HT-29 (cell line): ENCODE data around the gene KLRD1. TPM values are rescaled to one million over a fixed set of nuclear protein-coding genes. Genes with fewer than 3 reads are reported as not detected.
"Not testable (repeated sequence)": the region's sequence is repeated elsewhere in the genome, so short reads cannot be mapped to it uniquely, and the experiment has no call there.

Experiments
- DNase-seq: peaks from one replicate; pipeline ENCODE4 v3.0.0-alpha.2; 2015; ENCODE audit warnings: low spot score
- total RNA-seq: library from RNA; depleted of rRNA; stranded (reverse); fragments of >200 nt; shearing (Covaris generic); gene quantifications from 2 replicates; pipeline ENCODE4 v1.2.3, GENCODE V29; 2014; rRNA removed

KLRD1 gene, protein sequence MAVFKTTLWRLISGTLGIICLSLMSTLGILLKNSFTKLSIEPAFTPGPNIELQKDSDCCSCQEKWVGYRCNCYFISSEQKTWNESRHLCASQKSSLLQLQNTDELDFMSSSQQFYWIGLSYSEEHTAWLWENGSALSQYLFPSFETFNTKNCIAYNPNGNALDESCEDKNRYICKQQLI
- not detected in 2 replicates for total RNA-seq

DNA sequence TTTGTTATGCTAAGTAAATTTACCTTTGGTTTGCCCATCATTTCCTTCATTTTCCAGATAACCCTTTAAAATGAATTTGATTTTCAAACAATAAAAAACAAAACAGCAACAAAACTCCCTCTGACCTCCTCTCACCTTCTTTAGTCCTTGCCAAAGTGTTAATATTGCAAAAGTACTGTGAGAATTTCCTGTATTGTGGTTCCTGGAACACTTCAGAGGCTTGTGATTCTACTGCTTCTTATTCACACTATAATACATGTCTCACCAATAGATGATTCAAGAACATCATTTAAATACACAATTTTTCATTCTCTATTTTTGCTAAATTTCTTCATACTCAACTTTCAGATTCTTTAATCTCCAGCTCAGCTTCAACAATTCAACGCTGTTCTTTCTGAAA lies at the start of gene KLRD1:
Gene KLRD1, plus strand, starts transcription at position 241 of the 400 bp plus-strand sequence. CDS start 208 bp downstream, outside the sequence.
- no peak for DNase-seq

DNA sequence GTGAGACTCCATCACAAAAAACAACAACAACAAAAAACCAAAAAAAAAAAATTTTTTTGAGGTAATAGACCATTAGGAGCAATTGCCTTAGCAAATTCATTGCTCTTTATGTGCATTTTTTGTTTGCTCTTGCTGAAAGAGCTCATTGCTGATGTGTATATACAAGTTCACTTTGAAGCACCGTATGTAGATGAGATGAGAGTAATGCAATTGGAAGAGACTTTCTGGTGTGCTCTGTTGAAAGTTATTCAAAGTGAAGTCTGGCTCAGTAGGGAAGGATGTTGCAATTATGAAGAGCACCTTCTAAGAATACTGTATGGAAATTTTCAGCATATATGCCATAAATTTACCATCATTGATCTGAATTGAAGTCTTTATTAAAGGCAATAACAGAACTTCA lies 46.7 kb upstream of the KLRD1 start:
- DNase-seq, result no peak

DNA sequence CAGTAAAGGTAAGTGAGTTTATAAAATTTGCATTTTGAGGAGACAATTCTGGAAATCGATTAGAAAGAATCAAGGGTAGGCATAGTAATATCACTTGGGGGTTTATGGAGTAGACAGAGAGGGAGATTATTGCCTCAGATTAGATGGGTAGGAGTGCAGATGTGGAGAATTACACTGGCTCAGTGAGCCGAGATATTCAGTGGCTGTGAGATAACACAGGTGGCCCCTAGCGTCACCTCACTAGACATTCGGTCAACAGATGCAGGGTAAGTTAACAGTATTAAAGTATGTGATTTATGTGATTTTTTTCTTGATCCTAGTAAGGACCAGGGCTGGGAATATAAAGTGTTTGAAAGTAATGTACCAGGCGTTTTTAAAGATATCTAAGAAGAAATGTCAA lies 39.6 kb upstream of the KLRD1 start:
- DNase-seq, result no peak

DNA sequence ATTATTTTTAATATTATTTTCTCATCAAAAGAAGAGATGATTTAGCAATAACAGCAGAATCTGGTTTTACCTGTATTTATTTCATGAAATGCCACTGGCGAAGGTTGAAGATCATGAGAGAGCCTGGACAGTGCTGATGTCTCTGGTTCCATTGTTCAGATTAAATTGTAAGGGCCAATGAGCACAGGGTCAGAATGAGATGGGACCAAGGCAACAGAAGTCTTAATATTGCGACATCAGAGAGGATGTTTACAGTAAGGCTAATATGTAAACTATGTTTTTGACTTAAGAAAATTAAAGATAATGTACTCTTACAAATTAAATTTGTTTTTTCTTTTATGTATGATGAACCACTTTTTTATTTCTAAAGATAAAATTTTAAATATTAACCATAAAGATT lies 35.2 kb upstream of the KLRD1 start:
- DNase-seq, result no peak

DNA sequence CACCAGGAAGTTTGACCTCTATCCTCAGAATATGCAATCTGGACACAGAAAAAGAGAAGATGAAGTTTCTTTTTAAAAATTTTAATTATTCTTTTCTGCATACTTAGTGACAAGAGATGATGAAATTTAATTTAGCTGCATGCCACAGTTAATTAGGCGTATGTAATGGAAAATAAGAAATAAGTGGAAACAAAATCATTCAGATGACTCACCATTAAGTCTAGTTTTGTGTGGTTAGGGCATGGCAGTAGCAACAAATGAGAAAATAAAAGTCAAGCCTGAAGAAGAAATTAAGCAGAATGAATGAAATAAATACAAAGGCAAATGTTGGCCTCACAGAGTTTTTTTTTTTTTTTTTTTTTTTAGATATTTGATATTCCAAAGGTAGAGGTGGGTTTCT lies 30.9 kb upstream of the KLRD1 start:
- DNase-seq, result no peak

DNA sequence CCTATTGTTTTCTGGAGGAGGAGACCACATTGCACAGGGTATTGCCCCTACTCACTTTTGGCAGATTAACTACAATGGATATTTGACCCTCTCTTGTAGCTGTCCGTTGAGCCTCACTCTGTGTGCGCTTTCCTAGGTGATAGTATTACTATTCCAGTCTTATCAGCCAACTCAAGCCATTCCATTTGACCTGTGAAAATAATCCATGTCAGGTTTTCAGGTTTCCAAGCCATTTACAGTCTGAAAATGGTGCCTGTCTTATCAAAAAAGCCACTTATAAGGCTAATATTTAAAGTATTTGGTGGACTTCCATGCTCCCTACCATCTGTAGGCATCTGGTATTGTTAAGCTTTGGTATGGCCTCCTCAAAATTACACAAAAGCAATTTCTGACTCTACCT lies 29.6 kb upstream of the KLRD1 start:
- no peak for DNase-seq

DNA sequence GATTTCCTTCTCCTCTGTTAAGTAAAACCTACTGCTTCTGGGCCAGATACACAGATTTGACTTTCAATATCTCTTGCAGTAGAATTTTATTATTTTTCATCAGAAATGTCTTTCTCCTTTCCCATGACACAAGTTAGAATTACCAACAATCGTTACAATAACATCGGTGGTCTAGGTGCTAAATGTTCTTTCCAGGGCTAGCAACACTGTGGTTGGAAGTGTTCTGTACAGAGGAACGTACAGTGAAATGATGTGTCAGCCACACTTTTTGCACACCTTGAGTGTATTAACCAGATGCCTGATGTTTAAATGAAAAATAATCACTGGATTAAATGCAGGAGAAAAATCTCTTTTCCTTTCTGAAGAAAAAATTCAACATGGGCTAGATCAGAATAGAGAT lies 27.7 kb upstream of the KLRD1 start:
- no peak for DNase-seq

DNA sequence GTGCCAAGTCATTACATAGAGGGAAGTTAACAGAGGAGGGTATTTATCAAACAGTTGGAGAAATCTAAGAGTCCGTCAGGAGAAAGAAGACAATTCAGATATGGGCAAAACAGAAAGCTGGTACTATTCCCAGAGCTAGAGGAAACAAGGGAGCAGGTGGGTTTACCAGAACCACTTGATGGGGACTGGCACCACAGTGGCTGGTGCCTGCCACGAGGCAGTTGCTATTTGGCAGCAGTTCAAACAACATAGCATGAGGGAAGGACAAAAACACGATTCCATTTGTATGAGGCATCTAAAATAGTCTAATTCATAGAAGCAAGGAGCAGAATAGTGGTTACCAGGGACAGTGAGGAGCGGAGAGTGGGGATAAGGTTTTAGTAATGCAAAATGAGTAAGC lies 24.6 kb upstream of the KLRD1 start:
- no peak for DNase-seq

DNA sequence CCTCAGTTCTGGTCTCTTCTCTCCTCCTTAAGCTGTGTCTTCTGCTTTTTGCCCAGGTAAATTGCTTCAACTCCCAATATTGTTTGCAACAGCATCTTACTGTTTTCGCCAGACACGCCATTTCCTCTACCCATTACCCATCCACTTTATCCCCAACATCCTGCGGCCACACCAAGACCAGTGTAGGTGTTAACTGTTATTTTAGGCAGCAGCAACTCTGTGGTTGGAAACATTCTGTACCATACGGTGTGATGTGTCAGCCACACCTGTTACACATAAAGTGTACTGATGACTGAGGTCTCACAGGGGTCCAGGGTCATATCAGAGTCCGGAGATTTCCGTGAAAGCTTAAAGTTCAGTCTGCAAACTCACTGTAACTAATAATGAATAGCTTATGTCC lies 21.8 kb upstream of the KLRD1 start:
- no peak for DNase-seq

DNA sequence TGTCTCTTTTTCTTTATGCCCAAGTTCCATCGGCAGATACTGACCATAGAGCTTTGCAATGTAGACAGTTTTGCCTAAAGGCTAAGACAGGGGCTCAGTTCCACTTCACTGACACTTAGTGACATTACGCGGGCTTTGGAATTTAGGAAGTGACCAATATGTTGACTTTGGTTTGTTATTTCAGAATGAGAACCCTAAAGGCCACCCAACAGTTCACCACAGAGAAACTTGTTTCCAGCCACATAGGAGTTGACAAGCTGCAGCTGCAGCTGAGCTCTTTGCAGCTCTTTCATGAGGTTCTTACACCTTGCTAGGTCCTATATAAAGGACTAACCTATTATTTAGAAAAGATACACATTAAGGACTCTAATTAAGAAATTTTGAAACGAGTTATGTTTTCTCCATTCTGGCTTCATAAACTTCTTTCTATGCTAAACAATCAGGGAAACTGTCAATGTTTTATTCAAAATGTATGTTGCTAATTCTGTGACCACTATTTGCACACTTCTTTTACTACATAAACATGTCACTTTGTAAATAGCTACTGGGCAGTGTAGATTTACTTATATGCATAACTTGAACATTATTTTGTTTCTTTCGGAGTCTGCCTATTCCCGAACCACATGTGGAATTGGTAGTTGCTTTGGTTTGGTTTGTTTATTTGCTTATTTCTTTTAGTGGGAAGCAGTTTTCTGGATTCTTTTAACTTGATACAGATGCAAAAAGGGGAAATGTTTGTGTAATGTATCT lies 18.5 kb upstream of the KLRD1 start:
- no peak for DNase-seq

DNA sequence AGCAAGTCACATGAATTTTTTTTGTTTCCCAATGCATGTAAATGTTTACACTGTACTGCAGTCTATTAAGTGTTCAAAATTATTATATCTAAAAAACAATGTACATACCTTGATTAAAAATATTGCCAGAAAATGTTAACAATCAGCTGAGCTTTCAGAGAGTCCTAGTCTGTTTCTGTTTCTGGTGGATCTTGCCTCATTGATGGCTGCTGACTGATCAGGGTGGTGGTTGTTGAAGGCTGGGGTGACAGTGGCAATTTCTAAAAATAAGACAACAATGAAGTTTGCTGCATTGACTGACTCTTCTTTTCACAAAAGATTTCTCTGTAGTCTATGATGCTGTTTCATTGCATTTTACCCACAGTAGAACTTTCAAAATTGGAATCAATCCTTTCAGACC lies 16.6 kb upstream of the KLRD1 start:
- no peak for DNase-seq

DNA sequence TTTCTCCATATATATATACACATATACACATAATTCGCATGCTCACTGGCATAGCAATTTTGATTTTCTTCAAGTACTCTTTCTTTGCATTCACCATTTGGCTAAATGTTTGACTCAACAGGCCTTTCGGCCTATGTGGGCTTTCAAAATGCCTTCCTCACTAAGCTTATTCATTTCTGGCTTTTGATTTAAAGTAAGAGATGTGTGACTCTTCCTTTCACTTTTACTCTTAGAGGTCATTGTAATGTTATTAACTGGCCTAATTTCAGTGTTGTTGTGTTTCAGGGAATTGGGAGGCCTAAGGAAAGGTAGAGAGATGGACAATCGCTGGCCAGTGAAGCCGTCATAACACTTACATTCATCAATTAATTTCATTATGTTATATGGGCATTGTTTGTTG lies 14.5 kb upstream of the KLRD1 start:
- DNase-seq, result no peak

DNA sequence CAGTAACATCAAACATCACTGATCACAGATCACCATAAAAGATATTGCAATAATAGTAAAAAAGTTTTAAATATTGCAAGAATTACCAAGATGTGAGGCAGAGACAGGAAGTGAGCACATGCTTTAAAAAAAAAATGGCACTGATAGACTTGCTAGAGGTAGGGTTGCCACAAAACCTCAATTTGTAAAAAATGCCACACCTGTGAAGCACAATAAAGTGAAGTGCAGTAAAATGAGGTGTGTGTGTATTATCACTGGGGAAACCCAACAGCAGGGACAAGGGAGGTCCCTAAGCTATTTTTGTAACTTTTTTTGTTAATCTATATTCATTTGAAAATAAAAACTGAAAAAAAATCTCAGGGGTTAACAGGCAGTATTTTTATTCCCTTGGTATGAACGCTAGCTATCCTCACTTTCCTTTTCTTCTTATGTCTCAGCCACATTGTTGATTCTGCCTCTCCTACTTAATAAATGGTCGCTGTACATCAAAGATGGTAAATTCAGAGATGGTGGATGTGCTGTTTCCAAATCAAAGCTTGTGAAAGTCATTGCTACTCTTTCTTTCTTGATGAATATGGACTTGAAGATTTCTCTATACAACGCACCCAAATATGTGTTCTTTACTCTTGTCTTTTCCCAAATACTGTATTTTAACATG lies 14.0 kb upstream of the KLRD1 start:
- no peak for DNase-seq

DNA sequence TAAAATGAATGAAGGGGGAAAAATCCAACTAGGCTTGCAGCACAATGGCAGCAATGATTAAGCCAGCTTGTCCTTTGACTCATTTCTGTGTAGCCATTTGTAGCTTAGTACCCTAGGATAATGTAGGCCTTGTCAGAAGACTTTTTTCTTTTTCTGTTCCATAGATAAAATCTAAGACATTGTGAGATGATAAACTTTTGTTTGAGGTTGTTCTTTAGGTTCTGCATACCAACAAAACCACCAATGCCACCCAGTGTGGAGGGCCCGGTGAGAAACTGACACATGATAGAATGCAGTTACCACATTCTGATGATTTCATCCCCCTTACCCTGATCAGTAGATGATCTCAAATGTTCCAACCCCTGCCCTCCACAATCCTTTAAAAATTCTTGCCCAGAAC lies 6.6 kb upstream of the KLRD1 start:
- no peak for DNase-seq

DNA sequence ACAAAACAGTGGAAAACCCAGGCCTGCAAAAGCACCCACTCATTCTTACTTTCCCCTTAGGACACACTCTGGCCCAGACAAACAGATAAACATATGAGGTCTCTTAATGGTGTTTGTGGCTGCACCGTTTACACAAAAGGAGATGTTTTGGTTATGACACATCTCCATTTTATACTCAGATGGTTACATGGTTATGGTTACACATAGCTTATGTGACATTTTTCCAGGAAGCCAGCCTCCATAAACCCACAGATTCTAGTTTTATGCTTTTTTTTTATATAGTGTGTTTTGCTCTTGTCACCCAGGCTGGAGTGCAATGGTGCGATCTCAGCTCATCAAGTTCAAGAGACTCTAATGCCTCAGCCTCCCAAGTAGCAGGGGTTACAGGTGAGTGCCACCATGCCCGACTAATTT lies 3.5 kb upstream of the KLRD1 start:
- no peak for DNase-seq

DNA sequence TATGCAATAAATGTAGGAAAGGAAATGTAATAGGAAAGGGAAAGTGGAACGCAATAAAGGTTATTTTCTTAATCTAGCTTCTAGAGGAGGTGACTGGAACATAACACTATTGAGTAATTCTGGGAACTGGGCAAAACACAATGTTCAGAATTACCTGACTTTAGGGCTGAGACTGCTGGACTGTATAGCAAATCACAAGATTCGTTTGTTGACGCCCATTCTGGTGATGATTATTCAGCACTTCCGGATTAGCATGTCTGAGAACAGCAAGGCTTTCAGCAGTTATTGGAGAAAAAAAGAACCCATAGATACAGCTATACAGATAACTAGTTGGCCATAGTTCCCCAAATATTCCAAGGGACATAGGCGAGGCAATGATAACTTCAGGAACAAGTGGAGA lies 2.3 kb upstream of the KLRD1 start:
- DNase-seq, result no peak

DNA sequence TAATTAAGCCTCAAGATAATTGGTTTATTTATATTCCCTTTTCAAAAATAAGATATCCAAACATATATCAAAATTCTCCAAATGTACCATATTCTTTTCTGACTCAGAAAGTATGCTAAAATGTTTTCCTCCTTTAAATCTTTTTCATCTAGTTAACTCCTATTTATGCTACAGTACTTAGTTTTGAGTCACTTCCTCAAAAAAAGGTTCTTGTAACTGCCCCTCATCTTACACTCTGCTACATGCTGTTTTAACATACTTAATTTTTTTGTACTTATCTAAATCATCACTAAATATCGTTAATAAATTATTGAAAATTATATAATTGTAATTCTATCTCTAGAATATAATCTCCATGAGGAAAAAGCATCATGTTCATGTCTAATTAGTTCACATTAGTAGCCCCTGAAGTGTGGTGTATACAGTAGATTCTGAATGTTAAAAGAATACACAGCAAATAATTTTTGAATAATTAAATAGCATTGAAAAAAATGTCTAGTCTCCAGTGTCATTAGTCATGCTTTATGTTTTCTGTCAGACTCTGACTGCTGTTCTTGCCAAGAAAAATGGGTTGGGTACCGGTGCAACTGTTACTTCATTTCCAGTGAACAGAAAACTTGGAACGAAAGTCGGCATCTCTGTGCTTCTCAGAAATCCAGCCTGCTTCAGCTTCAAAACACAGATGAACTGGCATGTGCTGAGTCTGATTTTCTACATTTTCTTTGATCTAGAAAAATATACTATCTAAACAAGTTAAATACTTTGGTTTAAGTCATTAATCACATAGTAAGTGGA lies 3.5 kb downstream of the KLRD1 start:
- no peak for DNase-seq

DNA sequence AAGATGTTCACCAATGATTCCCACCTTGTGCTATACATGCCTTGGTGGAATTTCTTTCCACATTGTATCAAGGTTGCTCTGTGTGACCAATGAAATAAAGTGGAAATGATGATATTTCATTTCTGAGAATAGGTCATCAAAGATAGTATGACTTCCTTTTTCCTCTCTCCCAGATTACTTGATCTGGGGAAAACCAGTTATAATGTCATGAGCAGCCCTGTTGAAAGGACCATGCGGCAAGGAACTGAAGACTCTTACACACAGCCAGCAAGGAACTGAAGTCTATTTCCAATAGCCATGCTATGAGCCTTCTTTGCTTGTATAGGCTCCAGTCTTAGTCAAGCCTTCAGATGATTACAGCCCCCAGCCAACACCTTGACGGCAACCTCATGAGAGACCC lies 11.7 kb downstream of the KLRD1 start:
- DNase-seq, result no peak

DNA sequence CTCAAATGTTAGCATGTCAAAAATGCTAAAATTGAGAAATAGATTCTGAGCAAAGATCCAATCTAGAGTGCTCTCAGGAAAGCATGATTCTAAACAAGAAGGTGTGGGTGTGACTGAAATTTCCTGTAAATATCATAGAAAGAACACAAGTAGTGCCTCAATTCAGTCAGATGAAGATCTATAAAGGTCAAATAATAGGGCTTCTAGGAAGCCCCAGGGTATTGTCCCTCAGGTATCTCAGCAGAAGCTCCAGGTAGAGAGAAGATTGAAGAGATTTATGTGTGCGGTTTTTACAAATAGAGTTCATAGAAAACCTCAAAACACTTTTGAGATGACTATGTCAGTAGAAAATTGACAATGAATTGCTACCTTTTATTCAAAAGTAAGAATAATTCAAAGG lies 13.0 kb downstream of the KLRD1 start:
- no peak for DNase-seq

DNA sequence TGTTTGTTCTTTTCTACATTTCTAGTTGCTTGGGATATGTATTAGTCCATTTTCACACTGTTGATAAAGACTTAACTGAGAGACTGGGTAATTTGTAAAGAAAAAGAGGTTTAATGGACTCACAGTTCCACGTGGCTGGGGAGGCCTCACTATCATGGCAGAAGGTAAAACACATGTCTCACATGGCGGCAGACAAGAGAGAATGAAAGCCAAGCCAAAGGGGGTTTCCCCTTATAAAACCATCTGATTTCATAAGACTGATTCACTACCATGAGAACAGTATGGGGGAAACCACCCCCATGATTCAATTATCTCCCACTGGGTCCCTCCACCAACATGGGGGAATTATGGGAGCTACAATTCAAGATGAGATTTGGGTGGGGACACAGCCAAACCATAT lies 21.0 kb downstream of the KLRD1 start:
- not testable (repeated sequence) for DNase-seq

DNA sequence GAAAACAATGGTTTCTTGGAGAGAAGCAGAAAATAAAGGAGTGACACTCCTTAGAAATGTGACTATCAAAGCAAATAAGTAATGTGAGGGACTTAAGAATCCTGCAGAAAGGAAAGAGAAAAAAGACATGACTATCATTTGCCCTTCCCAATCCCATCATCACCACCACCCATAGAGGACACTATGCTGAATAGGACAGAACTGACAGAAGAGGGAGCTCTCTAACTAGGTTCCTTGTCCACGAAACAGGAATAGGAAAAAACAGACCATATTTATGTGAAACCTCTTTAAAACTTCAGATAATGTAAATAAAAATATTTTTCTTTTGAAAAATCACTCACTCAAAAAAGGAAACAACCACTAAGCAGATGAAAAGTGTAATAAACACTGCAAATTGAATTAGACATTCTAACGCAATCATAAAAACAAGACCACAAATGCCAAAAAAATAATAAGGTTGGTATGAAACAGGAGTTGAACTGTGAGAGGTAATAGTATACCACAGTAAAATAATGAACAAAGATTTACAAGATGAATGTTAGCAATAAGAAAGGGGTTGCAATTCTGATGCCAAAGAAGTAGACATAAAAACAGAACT lies 24.1 kb downstream of the KLRD1 start:
- peak; percentile 74 for DNase-seq

DNA sequence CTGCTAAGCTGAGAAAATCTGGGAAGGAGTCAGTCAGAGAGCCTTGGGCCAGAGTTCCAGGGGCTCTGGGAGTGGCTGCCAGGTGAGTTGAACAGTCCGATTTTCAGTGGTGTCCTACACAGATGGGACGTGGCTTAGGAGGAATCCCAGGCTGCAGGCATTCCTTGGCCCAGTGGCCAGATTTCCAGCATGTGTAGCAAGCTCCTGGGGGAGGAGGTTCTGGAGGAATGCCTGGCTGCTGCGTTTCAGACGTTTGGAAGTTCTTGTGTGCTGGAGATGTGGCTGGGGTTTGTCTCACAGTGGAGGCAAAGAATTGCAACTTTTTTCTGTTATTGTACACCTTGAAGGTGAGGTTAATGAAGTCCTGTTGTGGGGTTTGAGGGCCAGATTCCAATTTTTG lies 28.5 kb downstream of the KLRD1 start:
- DNase-seq, result not testable (repeated sequence)
